ENCODE data around the gene CAPZA1.

GRCh38 chr1:112708489-112708888 lies 88.9 kb downstream of the CAPZA1 start:
- TF ChIP-seq POLR2A (IDR thresholded peaks at IDR 0.05) (no peak), CTCF (IDR thresholded peaks at IDR 0.05) (no peak), POLR2AphosphoS5 (IDR thresholded peaks at IDR 0.05) (no peak)
